ENCODE results near the gene TECRL.

GRCh38 chr4:64409300-64409699 lies at the start of gene TECRL:
- TF ChIP-seq, protein P1, sequence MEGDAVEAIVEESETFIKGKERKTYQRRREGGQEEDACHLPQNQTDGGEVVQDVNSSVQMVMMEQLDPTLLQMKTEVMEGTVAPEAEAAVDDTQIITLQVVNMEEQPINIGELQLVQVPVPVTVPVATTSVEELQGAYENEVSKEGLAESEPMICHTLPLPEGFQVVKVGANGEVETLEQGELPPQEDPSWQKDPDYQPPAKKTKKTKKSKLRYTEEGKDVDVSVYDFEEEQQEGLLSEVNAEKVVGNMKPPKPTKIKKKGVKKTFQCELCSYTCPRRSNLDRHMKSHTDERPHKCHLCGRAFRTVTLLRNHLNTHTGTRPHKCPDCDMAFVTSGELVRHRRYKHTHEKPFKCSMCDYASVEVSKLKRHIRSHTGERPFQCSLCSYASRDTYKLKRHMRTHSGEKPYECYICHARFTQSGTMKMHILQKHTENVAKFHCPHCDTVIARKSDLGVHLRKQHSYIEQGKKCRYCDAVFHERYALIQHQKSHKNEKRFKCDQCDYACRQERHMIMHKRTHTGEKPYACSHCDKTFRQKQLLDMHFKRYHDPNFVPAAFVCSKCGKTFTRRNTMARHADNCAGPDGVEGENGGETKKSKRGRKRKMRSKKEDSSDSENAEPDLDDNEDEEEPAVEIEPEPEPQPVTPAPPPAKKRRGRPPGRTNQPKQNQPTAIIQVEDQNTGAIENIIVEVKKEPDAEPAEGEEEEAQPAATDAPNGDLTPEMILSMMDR (IDR thresholded peaks at IDR 0.05), result no peak
- TF ChIP-seq POLR2A (IDR thresholded peaks at IDR 0.05), result no peak

Data from esophagus squamous epithelium (tissue), 4 donors.